ENCODE data around the gene FARP2. TPM values are rescaled to one million over a fixed set of nuclear protein-coding genes. Genes with fewer than 3 reads are reported as not detected.

Gene FARP2
- polyA plus RNA-seq, 1 of the 3 experiments (the other 2 are of a cell fraction) = 11.5 TPM

DNA sequence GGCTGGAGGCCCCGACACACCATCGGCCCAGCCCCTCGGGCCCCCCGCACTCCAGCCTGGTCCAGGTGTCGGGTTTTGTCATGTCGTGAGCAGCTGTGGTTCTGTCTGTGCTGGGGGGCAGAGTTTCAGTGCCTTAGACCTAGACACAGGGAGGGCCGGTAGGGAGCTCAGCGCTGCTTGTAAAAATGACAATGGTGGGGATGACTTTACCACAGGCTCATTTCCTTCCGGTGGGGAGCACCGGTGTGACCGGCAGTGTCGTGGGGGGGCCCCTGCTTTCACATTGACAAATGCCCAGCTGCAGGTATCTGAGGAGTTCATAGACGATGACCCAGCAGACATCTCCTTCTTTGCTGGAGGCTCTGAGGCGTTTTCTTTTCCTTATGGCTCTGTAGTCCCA lies 85.4 kb downstream of the FARP2 start:
- Histone ChIP-seq H4K20me1 (ENCODE audit: insufficient read depth) (no peaks in the 10 kb centered on the region), H3K4me2 (no peak overlapping the region), H3K9me3 (no peaks in the 10 kb centered on the region), H3K4me3 (ENCODE audit: low read depth in 2 of 2, low read length in 1 of 2) (no peak overlapping the region), H3K27ac (ENCODE audit: low read depth in 2 of 2, low read length in 1 of 2) (no peak overlapping the region), H3K27me3 (ENCODE audit: insufficient read depth) (no peaks in the 10 kb centered on the region), H3K79me2 (ENCODE audit: insufficient read depth) (no peaks in the 10 kb centered on the region), H3K9me2 (no peaks in the 10 kb centered on the region), H3K4me1 (ENCODE audit: control insufficient read depth in 1 of 2, insufficient read depth in 2 of 2, low read depth in 1 of 2, low read length in 1 of 2) (no peaks in the 10 kb centered on the region), H3K9ac (no peak overlapping the region), H2AFZ (ENCODE audit: low read depth) (no peak overlapping the region), H3F3A (replicated peaks; ENCODE audit: insufficient read depth) (no peaks in the 10 kb centered on the region), H3K36me3 (replicated peaks in 1 of 2; ENCODE audit: control insufficient read depth in 1 of 2, insufficient read depth in 2 of 2, low read length in 1 of 2) (peaks cover 30 to 54% of the 10 kb centered on the region in 2 experiments)
- WGBS (ENCODE audit: low lambda C conversion rate) = 95% methylated on average over 8 of the region's 14 CpGs
- no peak for DNase-seq
- no peak for TF ChIP-seq YY1 (IDR thresholded peaks at IDR 0.05; ENCODE audit: low read depth)
- TF ChIP-seq NRF1 (IDR thresholded peaks at IDR 0.05; ENCODE audit: low read depth, low read length) = no peak
- TF ChIP-seq, protein P1, sequence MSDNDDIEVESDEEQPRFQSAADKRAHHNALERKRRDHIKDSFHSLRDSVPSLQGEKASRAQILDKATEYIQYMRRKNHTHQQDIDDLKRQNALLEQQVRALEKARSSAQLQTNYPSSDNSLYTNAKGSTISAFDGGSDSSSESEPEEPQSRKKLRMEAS (IDR thresholded peaks at IDR 0.05; ENCODE audit: low read depth) = no peak
- no peak for TF ChIP-seq ZBTB33 (IDR thresholded peaks at IDR 0.05; ENCODE audit: borderline replicate concordance, low read depth)
- TF ChIP-seq GATA2 (CRISPR knock-in tag; IDR thresholded peaks at IDR 0.05) = no peak
- TF ChIP-seq GABPA (IDR thresholded peaks at IDR 0.05; ENCODE audit: low read depth) = no peak
- TF ChIP-seq, protein P2, sequence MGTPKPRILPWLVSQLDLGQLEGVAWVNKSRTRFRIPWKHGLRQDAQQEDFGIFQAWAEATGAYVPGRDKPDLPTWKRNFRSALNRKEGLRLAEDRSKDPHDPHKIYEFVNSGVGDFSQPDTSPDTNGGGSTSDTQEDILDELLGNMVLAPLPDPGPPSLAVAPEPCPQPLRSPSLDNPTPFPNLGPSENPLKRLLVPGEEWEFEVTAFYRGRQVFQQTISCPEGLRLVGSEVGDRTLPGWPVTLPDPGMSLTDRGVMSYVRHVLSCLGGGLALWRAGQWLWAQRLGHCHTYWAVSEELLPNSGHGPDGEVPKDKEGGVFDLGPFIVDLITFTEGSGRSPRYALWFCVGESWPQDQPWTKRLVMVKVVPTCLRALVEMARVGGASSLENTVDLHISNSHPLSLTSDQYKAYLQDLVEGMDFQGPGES (IDR thresholded peaks at IDR 0.05; ENCODE audit: low read depth, low read length) = no peak
- TF ChIP-seq PBX3 (IDR thresholded peaks at IDR 0.05) = no peak
- TF ChIP-seq TCF12 (IDR thresholded peaks at IDR 0.05) = no peak
- no peak for TF ChIP-seq SMC3 (IDR thresholded peaks at IDR 0.05; ENCODE audit: low read depth, low read length)
- no peak for TF ChIP-seq USF1 (IDR thresholded peaks at IDR 0.05; ENCODE audit: borderline replicate concordance, low read depth)
- no peak for TF ChIP-seq RXRA (IDR thresholded peaks at IDR 0.05; ENCODE audit: borderline replicate concordance, low read depth)
- TF ChIP-seq, protein P3, sequence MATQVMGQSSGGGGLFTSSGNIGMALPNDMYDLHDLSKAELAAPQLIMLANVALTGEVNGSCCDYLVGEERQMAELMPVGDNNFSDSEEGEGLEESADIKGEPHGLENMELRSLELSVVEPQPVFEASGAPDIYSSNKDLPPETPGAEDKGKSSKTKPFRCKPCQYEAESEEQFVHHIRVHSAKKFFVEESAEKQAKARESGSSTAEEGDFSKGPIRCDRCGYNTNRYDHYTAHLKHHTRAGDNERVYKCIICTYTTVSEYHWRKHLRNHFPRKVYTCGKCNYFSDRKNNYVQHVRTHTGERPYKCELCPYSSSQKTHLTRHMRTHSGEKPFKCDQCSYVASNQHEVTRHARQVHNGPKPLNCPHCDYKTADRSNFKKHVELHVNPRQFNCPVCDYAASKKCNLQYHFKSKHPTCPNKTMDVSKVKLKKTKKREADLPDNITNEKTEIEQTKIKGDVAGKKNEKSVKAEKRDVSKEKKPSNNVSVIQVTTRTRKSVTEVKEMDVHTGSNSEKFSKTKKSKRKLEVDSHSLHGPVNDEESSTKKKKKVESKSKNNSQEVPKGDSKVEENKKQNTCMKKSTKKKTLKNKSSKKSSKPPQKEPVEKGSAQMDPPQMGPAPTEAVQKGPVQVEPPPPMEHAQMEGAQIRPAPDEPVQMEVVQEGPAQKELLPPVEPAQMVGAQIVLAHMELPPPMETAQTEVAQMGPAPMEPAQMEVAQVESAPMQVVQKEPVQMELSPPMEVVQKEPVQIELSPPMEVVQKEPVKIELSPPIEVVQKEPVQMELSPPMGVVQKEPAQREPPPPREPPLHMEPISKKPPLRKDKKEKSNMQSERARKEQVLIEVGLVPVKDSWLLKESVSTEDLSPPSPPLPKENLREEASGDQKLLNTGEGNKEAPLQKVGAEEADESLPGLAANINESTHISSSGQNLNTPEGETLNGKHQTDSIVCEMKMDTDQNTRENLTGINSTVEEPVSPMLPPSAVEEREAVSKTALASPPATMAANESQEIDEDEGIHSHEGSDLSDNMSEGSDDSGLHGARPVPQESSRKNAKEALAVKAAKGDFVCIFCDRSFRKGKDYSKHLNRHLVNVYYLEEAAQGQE (IDR thresholded peaks at IDR 0.05; ENCODE audit: low read depth, low read length) = no peak
- TF ChIP-seq ELF1 (IDR thresholded peaks at IDR 0.05) = no peak
- TF ChIP-seq MXI1 (IDR thresholded peaks at IDR 0.05; ENCODE audit: low read depth, low read length) = no peak
- no peak for TF ChIP-seq FOSL2 (IDR thresholded peaks at IDR 0.05; ENCODE audit: borderline replicate concordance, low read depth)
- TF ChIP-seq NFIC (IDR thresholded peaks at IDR 0.05; ENCODE audit: borderline replicate concordance) = no peak
- POLR2A ChIA-PET = no interaction called here
- CTCF ChIA-PET = interaction anchor here (0.8 kb wide), 1 partner anchor 222 kb away, joined by 3 read pairs; no protein-coding TSS in a partner anchor
